HepG2 (cell line): ENCODE measurements around the gene XRN1. TPM values are rescaled to one million over a fixed set of nuclear protein-coding genes. Genes with fewer than 3 reads are reported as not detected.

ENCODE experiments used
- CREB1 ChIP-seq, 2 experiments: fragments of 450-650 bp in 1 of 2; IDR thresholded peaks; 2 replicates each; pipeline ENCODE4 v1.6.1; 2016 to 2017; ENCODE audit warnings: control low read depth in 1 of 2, mild to moderate bottlenecking in 1 of 2, missing compliant biosample characterization in 1 of 2, missing genetic modification characterization in 1 of 2
- FOXK2 ChIP-seq: fragments of 450-650 bp; IDR thresholded peaks from 2 replicates; pipeline ENCODE4 v1.6.1; 2016
- MTF2 ChIP-seq: sonication (generic); formaldehyde crosslinking; IDR thresholded peaks from 2 replicates; pipeline ENCODE4 v1.5.0; 2020; ENCODE audit warnings: missing genetic modification reagents, borderline replicate concordance
- RFX1 ChIP-seq: fragments of 450-650 bp; IDR thresholded peaks from 2 replicates; pipeline ENCODE4 v1.6.1; 2017
- RFXANK ChIP-seq: IDR thresholded peaks from 2 replicates; pipeline ENCODE4 v1.6.1; 2016
- ZNF205 ChIP-seq: IDR thresholded peaks from 2 replicates; pipeline ENCODE4 v1.6.1; 2018; ENCODE audit warnings: missing biosample characterization, missing genetic modification reagents
- ZNF431 ChIP-seq: sonication (generic); formaldehyde crosslinking; IDR thresholded peaks from 2 replicates; pipeline ENCODE4 v1.9.0; 2022; ENCODE audit warnings: missing genetic modification reagents, low read depth, mild to moderate bottlenecking, borderline replicate concordance
- ZNF616 ChIP-seq: sonication (generic); formaldehyde crosslinking; IDR thresholded peaks from 2 replicates; pipeline ENCODE4 v1.5.0; 2020; ENCODE audit warnings: low read depth, mild to moderate bottlenecking, missing genetic modification reagents
- ZNF672 ChIP-seq: sonication (generic); formaldehyde crosslinking; IDR thresholded peaks from 2 replicates; pipeline ENCODE4 v1.8.1; 2022; ENCODE audit warnings: missing genetic modification reagents
- ZNF746 ChIP-seq: sonication (generic); formaldehyde crosslinking; IDR thresholded peaks from 2 replicates; pipeline ENCODE4 v1.8.0; 2022; ENCODE audit warnings: mild to moderate bottlenecking, missing genetic modification reagents
- polyA plus RNA-seq, 8 experiments: library from polyadenylated mRNA; depleted of rRNA in 3 of 8; stranded (reverse) in 7 of 8; unstranded in 1 of 8; fragments of >200 nt; fragmentation: Illumina TruSeq in 4 of 8; extraction: Trizol in 4 of 8; gene quantifications; 2 replicates each; pipeline versions ENCODE4 v1.2.1 to v1.2.3, GENCODE V29; 2011 to 2016; ENCODE audit warnings: low read depth in 4 of 8, missing spikeins in 1 of 8, mixed read lengths in 1 of 8; ENCODE audit not compliant: insufficient read depth in 1 of 8
- total RNA-seq, 5 experiments: library from RNA; depleted of rRNA; stranded (reverse); fragments of >200 nt; fragmentation: Illumina TruSeq; extraction: Trizol; gene quantifications; 2 replicates each; pipeline ENCODE4 v1.2.3, GENCODE V29; 2016; ENCODE audit warnings: low read depth in 1 of 5
- TF ChIP-seq, protein P1 (sequence below): sonication (generic); formaldehyde crosslinking; IDR thresholded peaks from 2 replicates; pipeline ENCODE4 v1.5.1; 2020; ENCODE audit warnings: mild to moderate bottlenecking, missing genetic modification reagents, borderline replicate concordance
- TF ChIP-seq, protein P2 (sequence below): sonication (generic); formaldehyde crosslinking; IDR thresholded peaks from 2 replicates; pipeline ENCODE4 v1.4.0; 2020; ENCODE audit warnings: mild to moderate bottlenecking, missing genetic modification reagents
- TF ChIP-seq, protein P3 (sequence below): sonication (generic); formaldehyde crosslinking; IDR thresholded peaks from 2 replicates; pipeline ENCODE4 v1.5.0; 2020; ENCODE audit warnings: mild to moderate bottlenecking, missing genetic modification reagents

XRN1 gene
- total and polyA plus RNA-seq, 2 of the 13 experiments (the other 11 are each of a cell fraction or from before 2014, with no cell fraction given): 13.2 to 13.3 TPM

DNA sequence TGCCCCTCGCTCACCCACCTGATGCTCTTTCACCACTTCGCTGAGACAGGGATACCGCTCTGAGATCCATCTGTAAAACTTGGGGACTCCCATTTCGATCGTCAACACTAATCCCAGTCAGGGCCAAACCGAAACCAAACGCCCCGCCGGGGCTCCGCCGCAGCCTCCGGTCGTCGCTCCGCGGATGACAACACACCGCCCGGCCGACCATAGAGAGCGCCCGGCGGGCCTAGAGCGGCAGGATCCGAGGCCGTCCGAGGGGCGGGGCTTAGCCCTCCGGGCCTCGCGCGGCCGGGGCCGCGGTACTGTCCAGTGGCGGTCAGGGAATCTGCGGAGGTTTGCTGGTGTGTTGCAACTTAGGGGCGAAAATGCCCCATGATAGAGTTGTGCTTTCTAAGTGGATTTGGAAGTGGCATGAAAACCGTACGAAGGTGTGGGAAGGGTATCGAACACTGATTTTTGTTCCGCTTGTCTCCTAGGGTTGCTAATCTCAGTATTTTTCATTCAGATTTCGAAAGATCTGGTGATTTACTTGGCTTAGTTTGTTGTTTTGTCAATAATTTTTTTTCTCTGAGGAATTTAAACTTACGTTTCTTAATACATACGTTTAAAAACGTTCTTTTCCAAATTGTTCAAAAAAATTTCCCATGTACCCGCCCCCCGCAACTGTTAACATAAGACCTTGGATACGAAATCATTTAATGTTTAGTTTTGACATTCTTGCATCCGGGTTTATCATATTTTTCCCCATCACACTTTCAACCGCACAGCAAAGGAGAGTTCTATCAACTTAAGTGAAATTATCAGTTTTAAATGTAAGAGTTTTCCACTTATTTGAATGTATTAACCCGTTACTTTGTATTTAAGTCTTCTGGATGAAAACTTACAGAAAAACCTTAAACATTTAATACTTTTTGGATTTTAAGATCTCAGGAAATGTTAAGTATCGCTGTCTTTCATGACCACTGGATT, at the start of gene XRN1 (continued):
- TF ChIP-seq, protein P1, sequence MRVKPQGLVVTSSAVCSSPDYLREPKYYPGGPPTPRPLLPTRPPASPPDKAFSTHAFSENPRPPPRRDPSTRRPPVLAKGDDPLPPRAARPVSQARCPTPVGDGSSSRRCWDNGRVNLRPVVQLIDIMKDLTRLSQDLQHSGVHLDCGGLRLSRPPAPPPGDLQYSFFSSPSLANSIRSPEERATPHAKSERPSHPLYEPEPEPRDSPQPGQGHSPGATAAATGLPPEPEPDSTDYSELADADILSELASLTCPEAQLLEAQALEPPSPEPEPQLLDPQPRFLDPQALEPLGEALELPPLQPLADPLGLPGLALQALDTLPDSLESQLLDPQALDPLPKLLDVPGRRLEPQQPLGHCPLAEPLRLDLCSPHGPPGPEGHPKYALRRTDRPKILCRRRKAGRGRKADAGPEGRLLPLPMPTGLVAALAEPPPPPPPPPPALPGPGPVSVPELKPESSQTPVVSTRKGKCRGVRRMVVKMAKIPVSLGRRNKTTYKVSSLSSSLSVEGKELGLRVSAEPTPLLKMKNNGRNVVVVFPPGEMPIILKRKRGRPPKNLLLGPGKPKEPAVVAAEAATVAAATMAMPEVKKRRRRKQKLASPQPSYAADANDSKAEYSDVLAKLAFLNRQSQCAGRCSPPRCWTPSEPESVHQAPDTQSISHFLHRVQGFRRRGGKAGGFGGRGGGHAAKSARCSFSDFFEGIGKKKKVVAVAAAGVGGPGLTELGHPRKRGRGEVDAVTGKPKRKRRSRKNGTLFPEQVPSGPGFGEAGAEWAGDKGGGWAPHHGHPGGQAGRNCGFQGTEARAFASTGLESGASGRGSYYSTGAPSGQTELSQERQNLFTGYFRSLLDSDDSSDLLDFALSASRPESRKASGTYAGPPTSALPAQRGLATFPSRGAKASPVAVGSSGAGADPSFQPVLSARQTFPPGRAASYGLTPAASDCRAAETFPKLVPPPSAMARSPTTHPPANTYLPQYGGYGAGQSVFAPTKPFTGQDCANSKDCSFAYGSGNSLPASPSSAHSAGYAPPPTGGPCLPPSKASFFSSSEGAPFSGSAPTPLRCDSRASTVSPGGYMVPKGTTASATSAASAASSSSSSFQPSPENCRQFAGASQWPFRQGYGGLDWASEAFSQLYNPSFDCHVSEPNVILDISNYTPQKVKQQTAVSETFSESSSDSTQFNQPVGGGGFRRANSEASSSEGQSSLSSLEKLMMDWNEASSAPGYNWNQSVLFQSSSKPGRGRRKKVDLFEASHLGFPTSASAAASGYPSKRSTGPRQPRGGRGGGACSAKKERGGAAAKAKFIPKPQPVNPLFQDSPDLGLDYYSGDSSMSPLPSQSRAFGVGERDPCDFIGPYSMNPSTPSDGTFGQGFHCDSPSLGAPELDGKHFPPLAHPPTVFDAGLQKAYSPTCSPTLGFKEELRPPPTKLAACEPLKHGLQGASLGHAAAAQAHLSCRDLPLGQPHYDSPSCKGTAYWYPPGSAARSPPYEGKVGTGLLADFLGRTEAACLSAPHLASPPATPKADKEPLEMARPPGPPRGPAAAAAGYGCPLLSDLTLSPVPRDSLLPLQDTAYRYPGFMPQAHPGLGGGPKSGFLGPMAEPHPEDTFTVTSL: no peak
- TF ChIP-seq, protein P2, sequence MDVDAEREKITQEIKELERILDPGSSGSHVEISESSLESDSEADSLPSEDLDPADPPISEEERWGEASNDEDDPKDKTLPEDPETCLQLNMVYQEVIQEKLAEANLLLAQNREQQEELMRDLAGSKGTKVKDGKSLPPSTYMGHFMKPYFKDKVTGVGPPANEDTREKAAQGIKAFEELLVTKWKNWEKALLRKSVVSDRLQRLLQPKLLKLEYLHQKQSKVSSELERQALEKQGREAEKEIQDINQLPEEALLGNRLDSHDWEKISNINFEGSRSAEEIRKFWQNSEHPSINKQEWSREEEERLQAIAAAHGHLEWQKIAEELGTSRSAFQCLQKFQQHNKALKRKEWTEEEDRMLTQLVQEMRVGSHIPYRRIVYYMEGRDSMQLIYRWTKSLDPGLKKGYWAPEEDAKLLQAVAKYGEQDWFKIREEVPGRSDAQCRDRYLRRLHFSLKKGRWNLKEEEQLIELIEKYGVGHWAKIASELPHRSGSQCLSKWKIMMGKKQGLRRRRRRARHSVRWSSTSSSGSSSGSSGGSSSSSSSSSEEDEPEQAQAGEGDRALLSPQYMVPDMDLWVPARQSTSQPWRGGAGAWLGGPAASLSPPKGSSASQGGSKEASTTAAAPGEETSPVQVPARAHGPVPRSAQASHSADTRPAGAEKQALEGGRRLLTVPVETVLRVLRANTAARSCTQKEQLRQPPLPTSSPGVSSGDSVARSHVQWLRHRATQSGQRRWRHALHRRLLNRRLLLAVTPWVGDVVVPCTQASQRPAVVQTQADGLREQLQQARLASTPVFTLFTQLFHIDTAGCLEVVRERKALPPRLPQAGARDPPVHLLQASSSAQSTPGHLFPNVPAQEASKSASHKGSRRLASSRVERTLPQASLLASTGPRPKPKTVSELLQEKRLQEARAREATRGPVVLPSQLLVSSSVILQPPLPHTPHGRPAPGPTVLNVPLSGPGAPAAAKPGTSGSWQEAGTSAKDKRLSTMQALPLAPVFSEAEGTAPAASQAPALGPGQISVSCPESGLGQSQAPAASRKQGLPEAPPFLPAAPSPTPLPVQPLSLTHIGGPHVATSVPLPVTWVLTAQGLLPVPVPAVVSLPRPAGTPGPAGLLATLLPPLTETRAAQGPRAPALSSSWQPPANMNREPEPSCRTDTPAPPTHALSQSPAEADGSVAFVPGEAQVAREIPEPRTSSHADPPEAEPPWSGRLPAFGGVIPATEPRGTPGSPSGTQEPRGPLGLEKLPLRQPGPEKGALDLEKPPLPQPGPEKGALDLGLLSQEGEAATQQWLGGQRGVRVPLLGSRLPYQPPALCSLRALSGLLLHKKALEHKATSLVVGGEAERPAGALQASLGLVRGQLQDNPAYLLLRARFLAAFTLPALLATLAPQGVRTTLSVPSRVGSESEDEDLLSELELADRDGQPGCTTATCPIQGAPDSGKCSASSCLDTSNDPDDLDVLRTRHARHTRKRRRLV: peak; percentile 38; the same call in 1 of the 2 replicates
- TF ChIP-seq ZNF205 (no peak), MTF2 (CRISPR knock-in tag) (no peak), RFXANK (CRISPR knock-in tag) (0 out of 2 replicates have a peak, but pooled peaks have one; percentile 35), ZNF431 (CRISPR knock-in tag) (no peak), ZNF672 (CRISPR knock-in tag) (no peak), FOXK2 (peak; percentile 61; the same call in 1 of the 2 replicates), ZNF746 (CRISPR knock-in tag) (no peak), RFX1 (no peak), CREB1 (IDR thresholded peaks at IDR 0.05) (peak; percentile 91), CREB1 (CRISPR knock-in tag; IDR thresholded peaks at IDR 0.05) (peak; percentile 96), ZNF616 (CRISPR knock-in tag) (no peak)
- TF ChIP-seq, protein P3, sequence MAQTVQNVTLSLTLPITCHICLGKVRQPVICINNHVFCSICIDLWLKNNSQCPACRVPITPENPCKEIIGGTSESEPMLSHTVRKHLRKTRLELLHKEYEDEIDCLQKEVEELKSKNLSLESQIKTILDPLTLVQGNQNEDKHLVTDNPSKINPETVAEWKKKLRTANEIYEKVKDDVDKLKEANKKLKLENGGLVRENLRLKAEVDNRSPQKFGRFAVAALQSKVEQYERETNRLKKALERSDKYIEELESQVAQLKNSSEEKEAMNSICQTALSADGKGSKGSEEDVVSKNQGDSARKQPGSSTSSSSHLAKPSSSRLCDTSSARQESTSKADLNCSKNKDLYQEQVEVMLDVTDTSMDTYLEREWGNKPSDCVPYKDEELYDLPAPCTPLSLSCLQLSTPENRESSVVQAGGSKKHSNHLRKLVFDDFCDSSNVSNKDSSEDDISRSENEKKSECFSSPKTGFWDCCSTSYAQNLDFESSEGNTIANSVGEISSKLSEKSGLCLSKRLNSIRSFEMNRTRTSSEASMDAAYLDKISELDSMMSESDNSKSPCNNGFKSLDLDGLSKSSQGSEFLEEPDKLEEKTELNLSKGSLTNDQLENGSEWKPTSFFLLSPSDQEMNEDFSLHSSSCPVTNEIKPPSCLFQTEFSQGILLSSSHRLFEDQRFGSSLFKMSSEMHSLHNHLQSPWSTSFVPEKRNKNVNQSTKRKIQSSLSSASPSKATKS: no peak
